ENCODE results near the gene BMP7. TPM values are rescaled to one million over a fixed set of nuclear protein-coding genes. Genes with fewer than 3 reads are reported as not detected.

The BMP7 gene
- total and polyA plus RNA-seq, 2 of the 8 experiments (the other 6 are each of a cell fraction or from before 2014, with no cell fraction given): 9.2 to 14.7 TPM

DNA sequence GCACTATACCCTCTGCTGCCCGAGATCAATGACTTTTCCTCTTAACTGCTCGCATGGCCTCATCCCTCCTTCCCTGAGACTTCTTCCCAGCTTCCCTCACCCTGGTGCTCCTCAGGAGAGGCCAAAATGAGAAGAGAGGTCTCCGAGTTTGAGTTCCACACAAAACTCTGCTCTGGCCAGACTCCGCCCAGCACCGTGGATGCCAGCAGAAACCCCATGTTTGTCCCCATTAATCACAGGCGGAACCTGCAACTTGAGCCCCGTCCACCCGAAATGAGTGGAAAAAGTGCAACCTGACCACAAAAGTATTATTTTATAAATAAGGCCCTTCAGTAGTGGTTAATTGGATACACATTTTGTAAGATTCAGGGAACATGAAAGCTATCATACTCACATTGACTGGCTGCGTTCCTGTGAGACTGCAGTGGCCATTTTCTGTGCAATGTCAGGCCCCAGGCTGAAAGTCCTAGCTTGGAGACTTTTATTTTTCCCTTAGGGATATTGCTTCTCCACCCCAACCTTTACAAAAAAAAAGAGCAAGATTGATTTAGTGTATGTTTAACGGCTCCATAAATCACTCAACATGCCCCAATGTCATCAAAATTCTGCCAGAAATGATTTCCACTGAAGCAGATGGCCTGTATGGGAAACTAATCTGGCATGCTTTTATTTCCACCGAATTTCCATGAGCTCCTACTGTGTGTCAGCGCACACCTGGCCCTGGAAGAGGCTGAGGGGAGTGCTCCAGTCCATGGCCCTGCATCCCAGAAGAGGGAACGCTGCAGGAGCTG lies 134.6 kb downstream of the BMP7 start (continued):
- TF ChIP-seq, protein P1, sequence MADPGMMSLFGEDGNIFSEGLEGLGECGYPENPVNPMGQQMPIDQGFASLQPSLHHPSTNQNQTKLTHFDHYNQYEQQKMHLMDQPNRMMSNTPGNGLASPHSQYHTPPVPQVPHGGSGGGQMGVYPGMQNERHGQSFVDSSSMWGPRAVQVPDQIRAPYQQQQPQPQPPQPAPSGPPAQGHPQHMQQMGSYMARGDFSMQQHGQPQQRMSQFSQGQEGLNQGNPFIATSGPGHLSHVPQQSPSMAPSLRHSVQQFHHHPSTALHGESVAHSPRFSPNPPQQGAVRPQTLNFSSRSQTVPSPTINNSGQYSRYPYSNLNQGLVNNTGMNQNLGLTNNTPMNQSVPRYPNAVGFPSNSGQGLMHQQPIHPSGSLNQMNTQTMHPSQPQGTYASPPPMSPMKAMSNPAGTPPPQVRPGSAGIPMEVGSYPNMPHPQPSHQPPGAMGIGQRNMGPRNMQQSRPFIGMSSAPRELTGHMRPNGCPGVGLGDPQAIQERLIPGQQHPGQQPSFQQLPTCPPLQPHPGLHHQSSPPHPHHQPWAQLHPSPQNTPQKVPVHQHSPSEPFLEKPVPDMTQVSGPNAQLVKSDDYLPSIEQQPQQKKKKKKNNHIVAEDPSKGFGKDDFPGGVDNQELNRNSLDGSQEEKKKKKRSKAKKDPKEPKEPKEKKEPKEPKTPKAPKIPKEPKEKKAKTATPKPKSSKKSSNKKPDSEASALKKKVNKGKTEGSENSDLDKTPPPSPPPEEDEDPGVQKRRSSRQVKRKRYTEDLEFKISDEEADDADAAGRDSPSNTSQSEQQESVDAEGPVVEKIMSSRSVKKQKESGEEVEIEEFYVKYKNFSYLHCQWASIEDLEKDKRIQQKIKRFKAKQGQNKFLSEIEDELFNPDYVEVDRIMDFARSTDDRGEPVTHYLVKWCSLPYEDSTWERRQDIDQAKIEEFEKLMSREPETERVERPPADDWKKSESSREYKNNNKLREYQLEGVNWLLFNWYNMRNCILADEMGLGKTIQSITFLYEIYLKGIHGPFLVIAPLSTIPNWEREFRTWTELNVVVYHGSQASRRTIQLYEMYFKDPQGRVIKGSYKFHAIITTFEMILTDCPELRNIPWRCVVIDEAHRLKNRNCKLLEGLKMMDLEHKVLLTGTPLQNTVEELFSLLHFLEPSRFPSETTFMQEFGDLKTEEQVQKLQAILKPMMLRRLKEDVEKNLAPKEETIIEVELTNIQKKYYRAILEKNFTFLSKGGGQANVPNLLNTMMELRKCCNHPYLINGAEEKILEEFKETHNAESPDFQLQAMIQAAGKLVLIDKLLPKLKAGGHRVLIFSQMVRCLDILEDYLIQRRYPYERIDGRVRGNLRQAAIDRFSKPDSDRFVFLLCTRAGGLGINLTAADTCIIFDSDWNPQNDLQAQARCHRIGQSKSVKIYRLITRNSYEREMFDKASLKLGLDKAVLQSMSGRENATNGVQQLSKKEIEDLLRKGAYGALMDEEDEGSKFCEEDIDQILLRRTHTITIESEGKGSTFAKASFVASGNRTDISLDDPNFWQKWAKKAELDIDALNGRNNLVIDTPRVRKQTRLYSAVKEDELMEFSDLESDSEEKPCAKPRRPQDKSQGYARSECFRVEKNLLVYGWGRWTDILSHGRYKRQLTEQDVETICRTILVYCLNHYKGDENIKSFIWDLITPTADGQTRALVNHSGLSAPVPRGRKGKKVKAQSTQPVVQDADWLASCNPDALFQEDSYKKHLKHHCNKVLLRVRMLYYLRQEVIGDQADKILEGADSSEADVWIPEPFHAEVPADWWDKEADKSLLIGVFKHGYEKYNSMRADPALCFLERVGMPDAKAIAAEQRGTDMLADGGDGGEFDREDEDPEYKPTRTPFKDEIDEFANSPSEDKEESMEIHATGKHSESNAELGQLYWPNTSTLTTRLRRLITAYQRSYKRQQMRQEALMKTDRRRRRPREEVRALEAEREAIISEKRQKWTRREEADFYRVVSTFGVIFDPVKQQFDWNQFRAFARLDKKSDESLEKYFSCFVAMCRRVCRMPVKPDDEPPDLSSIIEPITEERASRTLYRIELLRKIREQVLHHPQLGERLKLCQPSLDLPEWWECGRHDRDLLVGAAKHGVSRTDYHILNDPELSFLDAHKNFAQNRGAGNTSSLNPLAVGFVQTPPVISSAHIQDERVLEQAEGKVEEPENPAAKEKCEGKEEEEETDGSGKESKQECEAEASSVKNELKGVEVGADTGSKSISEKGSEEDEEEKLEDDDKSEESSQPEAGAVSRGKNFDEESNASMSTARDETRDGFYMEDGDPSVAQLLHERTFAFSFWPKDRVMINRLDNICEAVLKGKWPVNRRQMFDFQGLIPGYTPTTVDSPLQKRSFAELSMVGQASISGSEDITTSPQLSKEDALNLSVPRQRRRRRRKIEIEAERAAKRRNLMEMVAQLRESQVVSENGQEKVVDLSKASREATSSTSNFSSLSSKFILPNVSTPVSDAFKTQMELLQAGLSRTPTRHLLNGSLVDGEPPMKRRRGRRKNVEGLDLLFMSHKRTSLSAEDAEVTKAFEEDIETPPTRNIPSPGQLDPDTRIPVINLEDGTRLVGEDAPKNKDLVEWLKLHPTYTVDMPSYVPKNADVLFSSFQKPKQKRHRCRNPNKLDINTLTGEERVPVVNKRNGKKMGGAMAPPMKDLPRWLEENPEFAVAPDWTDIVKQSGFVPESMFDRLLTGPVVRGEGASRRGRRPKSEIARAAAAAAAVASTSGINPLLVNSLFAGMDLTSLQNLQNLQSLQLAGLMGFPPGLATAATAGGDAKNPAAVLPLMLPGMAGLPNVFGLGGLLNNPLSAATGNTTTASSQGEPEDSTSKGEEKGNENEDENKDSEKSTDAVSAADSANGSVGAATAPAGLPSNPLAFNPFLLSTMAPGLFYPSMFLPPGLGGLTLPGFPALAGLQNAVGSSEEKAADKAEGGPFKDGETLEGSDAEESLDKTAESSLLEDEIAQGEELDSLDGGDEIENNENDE (IDR thresholded peaks at IDR 0.05; ENCODE audit: insufficient replicate concordance, low read length): no peak

Measured in H1 (cell line).